CD4-positive, alpha-beta T cell treated with Interferon gamma for 1 hour (primary cell): ENCODE measurements around the gene STX16.

Experiments used
- DNase-seq: peaks from one replicate; pipeline ENCODE4 v3.0.0-alpha.2; 2020

Gene STX16

DNA sequence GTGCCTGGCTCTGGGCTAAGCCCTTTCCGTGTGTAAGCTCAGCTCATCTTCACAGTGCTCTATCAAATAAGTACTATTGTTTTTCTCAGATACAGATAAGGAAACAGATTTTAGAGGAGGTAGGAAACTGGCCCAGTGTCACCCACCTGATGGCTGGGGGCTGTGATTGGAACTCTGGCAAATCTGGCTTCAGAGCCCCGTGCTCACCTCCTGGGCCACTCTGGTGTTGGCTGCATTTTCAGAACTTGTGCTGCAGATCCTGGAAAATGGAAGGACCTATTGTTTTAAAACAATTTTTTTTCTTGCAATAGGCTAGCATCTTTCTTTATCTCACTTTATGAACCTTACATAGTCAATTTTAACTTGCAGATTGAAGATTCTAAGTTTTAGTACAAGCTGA is 5.7 kb downstream of the STX16 start:
- DNase-seq: no peak

DNA sequence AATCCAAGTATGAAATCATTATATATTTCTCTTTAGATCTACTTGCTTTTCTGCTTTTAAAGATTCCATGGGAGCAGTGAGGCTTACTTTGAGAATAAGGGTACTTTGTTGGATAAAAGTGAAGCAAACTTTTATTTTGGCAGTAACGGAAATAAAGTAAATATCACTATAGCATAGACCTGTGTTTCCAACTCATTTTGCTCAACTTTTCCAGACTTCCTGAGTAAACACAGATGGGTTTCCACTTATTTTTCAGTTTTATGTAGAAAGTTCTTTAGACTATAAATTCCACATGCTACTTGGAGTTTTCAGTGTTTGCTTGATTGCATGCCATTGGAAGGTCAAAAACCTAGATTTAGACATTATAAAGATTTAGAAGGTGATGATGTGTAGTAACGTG is 6.2 kb downstream of the STX16 start:
- DNase-seq: no peak

DNA sequence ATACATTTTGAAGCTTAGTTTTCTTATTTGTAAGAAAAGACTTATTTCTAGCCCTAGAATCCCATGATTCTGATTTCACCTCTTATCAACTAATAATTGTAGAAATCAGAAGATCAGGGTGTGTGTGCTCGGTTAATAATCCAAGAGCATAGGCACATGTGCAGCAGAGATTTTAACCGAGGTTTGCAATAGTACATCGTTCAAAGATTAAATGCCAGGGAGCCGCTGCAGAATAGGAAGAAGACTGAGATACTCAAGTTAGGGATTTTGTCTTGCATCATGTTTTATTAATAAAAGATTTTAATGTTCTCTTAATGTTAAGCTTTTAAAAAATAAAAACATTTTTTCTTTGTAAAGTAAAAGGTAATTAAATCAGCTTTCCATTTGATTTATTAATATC is 6.9 kb downstream of the STX16 start:
- no peak for DNase-seq

DNA sequence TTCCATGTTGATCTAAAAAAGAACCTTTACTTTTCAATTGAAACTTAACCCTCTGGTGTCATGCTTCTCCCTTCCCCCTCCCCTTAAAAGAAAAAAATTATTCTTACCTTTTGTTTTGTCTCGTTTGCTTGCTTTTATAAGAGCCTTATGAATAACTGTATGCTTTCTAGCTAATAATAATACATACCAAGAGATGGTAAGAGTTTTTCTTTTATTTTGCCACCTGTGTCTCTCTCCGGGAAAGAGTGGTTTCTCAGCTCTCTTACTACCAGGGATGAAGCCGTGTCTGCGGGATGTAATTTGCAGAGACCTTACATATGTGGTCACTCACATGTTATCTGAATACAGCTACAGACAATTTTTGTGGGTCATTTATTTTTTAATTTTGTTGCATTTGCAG is 7.7 kb downstream of the STX16 start:
- no peak for DNase-seq

DNA sequence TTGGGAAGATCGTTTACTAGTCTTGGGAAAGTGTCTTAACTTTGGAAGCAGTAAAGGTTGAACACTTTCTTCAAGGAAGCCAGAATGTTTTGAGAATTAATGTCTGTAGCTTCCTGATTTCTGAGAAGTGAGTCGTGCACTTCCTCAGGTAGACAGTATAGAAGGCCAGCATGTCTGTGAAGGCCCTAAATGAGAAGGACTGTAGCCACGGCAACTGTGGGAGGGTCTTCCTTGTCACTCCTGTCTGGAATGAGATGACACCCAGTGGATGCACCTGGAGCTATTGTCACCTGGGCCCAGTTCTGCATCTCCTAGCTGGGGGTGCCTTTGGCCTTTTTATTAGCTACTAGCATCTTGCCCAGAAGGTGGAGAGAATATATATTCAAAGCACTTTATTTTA is 8.8 kb downstream of the STX16 start:
- DNase-seq: no peak

DNA sequence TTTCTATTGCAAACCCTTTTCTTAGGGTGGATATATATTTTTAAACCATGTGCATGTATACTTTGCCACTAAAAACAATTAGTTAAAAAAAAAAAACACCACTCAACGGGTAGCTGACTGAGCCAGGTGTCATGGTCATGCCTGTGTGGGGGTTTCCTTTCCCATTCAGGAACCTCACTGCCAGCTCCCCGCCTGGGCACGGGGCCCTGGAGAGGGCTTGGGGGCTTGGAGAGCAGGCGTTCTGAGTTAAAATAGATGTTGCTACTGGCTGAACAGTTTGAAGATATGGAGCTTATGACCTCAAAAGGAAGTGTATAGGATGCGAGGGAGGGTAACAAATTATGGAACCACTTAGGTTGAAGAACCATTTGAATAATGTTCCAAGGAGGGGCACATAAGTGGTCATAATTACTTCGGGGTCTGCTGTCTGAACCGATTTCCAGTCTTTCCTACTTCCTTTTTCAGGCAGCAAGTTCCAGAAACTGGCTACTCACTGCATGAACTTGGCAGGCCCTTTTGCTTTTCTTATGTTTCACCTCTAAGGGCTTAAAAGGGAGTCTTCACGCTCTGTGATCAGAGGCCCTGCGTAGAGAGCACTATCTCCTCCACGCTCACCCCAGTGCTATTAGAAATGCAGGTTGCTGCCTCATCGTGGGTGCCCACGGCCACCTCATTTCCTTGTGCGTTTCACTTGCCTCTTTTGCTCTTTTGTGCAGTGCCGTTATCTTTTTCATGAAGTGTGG is 9.9 kb downstream of the STX16 start:
- peak; percentile 59 for DNase-seq

DNA sequence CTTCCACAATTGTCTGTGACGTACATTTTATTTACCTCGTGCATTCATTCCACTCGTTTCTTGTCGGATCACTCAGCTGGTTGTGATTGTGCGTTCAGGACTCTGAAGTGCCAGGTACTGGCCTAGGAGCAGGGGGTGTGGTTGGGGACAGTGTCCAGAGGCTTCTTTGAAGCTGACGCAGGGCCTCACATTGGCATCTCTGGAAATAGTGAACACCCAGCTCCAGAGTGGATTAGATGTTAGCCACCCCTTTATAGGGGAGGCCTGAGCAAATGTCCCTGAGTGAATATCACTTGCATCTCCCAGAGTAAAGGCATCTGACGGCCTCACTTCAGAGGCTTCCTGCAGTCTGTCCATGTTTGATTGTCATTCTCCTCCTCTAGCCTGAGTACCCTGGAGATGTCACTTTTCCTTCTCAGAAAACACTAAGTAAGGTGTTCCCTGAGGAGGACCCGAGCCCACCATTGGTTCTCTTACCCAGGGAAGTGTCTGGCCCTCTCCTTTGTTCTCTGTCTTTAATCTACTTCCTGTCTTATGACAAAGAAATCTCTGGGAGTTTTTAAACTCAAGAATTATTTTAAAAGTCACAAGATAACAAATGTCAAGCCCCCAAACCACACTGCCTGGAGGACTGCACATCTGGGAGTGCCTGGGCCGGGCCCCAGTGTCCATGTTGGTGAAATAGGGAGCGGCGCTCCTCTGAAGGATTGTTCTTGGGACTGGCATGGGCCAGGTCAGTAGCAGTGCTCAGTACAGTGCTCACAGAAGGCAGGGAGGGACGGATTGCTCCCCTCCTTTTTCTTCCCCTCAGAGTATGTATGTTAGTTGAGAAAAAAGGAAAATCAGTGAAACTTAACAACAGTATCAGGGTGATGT is 10.8 kb downstream of the STX16 start:
- no peak for DNase-seq

DNA sequence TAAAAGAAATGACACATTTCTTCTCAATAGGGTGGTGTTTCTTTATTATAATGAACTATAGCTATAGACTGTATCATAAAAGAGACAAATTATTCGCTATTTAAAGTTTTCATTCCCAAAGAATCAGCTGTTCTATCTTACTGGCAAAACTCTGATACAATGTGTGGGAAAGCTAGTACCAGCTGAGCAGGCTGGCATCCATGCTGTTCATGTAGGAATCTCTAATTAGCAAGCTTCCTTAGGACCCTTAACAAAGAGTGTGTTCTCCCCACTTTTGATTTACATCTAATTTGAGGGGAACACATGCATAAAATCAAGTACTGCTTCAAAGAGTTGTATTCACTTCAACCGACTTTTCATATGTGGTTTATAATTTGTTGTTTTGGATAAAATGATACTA is 13.2 kb downstream of the STX16 start:
- DNase-seq: no peak

DNA sequence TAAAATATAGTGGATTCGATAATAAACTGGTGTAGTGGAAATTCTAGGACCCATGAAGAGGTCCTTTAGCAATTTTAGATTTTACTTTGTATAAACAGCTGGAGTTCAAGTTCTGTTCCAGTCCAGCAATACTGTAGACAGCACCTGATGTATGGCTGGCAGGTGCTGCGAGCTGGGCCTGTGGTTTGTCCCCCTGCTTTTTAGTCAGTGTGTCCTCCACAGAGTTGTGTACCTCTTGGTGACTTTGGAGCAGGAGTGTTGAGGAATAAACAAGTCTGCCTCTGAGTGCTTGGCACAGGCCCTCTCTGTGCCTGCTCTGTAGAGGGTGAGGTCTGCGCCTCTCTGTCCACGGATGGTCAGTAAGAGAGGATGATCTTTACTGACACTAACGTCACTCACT is 13.8 kb downstream of the STX16 start:
- DNase-seq: no peak

DNA sequence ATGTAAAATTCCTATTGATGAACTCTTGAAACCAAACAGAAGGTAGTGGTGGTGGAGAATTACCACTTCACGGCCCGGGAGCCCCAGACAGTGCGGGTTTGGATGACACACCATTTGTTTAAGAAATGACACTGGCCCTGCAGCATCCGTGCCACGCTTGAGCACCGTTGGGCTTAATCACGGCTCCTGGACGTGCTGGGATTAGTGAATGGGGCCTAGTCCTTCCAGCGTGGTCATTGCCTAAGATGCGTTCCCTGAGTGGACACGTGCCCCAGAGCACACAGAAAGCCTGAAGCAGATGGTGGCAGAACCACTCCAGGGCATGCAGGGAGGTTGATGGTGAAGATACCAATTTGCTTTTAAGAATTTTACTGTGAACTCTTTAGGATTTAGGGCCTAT is 14.5 kb downstream of the STX16 start:
- DNase-seq: no peak

DNA sequence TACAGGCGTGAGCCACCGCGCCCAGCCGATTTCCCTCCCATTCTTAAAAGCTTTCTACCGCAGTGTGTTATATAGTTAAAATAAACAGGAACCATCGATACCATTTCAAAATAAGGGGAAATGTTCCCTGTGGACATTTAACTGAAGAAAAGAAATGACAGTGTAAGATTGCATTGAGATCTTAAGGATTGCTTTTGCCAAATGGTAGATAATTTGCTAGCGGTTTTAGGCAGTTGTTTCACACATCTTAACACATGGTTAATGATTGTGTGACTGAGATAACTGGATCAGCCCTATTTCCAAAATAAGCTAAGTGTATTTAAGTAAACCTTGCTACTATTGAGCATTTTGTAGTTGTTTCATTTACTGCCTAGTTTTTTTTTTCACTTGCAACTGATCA is 15.6 kb downstream of the STX16 start:
- no peak for DNase-seq

DNA sequence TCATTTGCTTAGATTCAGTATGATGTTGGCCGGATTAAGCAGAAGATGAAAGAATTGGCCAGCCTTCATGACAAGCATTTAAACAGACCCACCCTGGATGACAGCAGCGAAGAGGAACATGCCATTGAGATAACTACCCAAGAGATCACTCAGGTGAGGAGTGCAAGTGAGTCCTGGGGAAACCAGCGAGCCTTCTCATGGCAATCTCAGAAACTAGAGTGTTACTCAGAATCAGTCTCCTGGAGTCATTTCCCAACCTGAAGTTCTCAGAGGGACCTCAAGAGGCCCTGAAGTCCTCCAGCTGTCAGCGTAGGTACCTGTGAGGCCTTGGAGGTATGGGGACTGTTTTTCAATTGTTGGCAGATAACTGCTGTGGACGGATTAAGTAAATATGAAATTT is 16.9 kb downstream of the STX16 start:
- DNase-seq: no peak

DNA sequence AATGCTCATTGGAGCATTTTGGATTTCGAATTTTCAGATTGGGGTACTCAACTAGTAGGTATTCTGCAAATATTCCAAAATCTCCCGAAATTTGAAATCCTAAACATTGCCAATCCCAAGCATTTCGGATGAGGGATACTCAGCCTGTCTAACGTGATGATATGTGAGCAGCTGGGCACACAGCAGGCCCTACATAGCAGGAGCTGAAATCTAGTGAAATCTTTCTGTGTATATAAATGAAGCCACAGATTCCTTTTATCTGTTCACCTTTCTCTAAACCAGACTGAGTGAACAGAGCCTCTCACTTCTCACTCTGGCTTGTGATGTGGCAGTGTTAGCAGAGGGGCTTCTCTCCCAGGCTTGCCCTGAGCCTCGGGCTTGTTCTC is 17.8 kb downstream of the STX16 start:
- no peak for DNase-seq

DNA sequence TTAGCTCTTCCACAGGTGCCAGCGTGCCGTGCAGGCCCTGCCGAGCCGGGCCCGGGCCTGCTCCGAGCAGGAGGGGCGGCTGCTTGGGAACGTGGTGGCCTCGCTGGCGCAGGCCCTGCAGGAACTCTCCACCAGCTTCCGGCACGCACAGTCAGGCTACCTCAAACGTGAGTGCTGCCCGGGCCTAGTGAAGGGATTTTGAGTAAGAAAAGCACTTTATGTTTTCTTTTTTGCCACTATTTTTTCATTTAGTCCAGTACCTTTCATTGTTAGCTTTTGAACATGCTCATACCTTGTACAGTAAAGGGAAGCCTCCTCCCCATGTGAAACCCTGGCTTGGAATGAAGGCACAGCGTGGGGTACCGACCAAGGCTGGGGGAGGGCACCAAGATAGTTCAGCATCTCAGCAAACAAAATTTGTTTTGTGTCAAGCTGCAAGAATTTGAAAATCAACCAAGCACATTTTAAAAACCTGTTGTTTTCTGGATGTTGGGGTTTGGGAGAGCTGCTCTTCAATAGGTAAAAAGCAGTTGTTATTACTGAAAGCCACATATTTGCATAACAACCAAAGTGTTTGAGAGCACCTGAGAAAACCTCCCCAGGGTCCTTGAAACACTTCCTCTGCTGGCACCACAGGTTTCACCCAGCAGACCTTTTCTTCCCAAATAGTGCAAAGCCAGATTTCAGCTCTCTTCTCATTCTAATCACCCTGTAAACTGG is 18.4 kb downstream of the STX16 start:
- no peak for DNase-seq

DNA sequence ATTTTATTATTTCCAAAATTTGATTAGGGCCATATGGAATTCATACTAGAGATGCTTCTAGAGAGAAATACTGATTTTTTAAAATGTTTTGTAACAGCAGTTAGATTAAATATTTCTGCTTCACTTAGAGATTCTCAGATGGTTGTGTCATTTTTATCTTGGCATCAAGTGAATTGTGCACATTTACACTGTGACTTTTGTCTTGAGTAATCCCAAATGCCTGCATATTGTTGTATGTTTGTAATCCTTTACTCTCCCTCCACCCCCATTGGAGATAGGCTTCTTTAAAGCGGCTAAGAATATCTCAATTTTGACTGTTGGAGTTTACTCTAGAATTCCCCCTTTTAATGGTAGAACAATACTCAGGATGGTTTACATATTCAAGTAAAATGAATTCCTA is 19.0 kb downstream of the STX16 start:
- DNase-seq: no peak

DNA sequence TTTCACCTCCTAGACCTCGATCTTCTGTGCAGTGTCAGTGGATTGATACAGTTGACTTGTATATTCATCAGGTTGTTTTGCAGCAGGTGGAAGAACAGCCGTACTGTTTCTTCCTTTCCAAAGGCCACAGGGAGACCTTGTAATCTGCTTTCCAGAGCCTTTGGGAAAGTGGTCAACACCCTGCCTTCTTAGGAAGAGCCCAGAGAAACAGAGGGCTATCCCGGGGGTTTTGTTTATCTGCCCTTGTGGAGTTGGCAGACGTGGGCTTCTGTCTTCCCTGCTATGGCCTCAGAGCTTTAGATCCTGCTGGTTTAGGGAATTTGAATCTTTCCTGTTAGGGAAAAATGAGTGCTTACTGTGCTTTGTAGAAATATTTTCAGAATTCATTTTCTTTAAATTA is 19.6 kb downstream of the STX16 start:
- no peak for DNase-seq

DNA sequence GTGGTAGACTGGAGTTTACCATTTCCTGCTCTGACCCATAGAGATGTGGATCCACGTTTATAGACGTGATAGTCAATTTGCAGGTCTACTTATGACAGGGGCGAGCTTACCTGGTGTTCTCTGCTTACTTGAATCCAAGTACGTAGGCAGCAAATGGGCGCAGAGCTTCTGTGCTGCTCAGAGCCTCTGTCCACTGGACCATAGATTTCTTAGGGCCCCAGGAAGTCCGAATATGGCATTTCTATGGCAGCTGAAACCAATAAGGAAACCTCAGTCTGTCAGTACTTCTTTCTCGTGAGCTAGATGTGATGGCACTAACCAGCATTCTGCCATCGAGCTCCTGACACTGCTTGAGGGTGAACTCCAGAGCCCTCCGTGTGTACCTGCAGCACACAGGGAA is 22.0 kb downstream of the STX16 start:
- no peak for DNase-seq

DNA sequence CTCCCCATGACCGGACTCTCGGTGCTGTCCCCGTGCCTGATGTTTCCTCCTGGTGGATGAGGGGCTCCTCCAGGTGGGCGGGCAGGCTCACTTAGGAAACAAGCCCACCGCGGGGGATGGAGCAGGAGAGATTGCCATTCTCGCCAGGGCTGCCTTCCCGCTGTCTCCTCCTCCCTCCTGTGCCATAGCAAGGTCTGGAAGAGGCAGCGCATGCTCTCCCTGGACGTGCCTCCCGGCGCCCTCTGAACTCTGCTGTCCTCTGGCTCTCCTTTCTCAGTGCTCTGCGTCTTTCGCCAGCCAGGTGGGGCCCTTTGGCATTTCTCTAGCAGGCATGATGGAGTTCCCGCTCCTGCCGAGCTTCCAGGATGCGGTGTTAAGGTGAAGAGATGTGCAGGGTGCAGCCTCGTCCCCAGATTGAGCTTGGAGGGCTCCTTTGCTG is 24.1 kb downstream of the STX16 start:
- DNase-seq: no peak

DNA sequence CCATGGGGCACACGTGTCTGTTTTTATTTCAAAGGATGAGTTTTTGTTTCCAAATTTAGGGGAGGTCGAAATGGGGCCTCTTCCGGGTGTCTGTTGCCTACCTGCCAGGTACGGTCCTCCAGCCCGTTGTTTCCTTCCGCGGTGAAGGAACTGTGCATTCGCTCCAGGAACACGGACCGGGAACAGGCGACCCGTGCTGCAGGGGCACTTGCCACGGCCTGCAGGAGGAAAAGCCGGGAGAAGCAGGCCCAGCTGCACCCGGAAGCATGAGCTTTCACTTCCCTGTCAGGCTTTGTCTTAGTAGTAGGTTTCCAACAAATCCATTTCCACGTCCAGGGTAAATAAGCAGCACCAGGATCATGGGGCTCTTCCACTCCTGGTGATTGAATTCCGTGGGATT is 24.6 kb downstream of the STX16 start:
- no peak for DNase-seq

DNA sequence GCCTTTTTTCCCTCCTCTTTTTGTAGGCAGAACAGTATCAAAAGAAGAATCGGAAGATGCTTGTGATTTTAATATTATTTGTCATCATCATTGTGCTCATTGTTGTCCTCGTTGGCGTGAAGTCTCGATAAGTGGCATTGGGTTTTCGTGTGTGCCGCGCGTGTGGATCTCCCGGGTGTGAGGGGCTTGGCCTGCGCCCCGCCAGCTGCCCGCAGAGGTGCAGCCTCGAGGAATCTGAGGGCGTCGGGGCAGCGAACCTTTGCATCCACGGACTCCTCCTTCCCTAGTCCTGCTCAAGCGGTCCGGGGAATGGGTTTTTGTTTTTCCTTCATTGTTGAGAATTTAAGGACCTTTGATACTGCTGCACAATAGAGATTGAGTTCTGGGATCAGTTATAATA is 25.1 kb downstream of the STX16 start:
- no peak for DNase-seq

DNA sequence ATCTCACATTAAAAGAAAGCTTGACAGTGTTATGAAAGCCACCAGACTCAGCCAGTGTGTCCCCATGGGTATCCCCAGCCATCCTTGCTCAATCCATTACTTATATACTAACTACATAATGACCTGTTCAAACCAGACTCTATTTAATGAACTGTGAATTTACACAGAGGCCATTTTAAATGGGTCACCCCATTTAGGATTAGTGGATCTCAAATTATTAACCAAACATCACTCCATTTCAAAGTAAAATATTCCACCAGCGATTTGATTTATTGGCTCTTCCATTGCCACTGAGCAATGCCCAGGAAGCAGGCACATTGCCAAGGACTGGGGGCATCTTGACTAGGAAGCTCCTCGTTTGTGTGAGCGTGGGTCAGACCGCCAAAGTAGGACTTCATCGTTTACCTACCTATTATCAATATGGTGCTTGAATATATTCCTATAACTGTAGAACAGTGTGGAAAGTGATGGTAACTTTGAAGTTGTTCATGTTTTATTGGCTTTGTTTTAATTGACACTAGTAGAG is 26.1 kb downstream of the STX16 start:
- DNase-seq: no peak

DNA sequence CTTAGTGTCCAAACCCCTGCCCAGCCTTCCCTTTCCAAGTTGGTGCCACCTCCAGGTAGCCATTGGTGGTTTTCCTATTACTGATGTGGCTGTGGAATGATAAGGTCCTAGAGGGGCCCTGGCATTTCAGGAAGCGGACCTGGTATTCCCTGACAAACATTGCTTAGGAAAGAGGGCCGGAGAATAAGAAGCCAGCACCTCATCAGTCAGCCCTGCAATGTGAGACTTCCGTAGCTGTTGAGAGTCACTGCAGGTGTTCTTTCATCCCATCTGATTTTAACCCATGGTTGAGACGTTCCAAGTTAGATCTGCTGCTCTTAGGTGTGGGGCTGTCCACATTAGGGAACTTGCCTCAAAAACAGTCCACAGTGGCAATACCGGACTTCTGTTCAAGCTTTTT is 26.7 kb downstream of the STX16 start:
- no peak for DNase-seq

DNA sequence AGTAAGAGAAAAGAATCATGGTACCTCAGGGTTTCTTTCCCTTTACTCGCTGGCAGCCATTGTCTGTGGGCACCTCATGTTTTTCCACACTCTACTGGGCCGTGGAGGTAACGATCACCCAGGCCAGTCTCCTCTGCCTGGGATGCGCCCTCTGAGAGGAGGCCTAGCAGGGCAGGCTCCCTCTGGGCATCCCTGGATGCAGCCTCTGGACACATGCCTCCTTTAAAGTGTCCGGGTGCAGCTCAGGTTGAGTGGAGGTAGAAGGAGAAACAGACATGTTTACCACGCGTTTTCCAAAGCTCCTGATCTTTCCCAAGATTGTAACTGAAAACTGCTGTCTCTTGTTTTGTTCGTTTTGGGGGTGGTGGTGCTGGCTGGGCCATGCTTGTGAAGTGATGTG is 27.7 kb downstream of the STX16 start:
- no peak for DNase-seq
